GM21529 (cell line): ENCODE measurements around the gene DGKB.

Source experiments
- ATAC-seq: cut with Tn5 transposase; IDR thresholded peaks from one replicate; pipeline ENCODE4 v1.9.1; 2021; ENCODE audit not compliant: unreplicated experiment

The DGKB gene

DNA sequence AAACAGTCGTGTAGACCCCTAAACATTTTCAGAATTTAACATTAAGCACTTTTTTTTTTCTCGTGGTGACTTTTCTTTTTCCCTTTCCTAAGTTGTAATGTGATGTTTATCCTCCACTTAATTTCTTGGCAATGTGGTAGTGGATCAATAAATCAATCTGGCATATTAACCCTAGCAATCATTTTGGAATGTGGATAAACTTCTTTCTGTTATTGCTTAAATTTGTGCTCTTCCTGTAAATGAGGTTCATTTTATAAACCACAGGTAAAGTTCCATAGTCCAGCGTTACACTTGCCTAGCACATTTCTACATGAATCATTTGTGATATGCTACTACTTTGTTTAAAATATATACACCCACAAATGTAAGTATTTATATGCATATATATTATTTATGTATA is 665.7 kb downstream of the DGKB start:
- no peak for ATAC-seq

DNA sequence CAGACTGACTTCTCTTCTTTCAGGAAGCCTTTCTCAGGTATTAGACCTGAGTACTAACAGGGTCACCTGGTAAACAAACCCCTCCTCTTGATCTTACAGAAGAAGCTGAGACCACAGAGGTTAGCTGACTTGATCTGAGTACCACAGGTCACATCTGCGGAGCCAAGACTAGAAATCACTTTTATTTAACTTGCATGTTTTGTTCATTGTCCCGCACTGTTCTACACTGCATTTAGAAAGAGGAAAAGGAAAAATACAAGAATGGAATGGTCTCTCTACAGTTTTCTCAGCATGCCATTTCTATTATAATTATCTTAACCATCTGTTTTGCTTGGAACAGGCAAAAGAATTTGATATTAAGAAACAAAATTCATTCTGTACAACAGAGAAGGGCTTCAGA is 667.5 kb downstream of the DGKB start:
- no peak for ATAC-seq

DNA sequence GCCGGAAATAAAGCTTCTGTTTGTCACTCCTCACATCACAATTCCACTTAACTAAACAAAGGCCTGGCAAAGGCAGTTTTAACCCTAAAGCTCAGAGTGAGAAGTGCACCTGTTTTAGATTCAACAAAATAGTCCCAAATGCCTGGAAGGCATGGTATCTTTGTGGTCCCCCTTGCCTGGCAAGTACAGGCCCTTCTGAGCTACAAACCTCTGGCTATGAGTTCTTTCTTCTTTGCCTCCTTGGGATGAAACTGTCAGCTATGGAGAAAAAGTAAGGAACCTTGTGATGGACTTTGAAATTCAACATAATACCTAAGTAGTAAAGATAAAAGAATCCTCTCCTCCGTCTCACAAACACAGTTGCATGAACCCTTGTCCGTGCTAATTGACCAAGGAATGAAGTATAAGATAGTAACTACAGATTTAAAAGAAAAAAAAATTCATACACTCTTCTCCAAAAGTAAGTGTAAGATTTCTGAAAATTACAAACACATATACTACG is 668.6 kb downstream of the DGKB start:
- no peak for ATAC-seq

DNA sequence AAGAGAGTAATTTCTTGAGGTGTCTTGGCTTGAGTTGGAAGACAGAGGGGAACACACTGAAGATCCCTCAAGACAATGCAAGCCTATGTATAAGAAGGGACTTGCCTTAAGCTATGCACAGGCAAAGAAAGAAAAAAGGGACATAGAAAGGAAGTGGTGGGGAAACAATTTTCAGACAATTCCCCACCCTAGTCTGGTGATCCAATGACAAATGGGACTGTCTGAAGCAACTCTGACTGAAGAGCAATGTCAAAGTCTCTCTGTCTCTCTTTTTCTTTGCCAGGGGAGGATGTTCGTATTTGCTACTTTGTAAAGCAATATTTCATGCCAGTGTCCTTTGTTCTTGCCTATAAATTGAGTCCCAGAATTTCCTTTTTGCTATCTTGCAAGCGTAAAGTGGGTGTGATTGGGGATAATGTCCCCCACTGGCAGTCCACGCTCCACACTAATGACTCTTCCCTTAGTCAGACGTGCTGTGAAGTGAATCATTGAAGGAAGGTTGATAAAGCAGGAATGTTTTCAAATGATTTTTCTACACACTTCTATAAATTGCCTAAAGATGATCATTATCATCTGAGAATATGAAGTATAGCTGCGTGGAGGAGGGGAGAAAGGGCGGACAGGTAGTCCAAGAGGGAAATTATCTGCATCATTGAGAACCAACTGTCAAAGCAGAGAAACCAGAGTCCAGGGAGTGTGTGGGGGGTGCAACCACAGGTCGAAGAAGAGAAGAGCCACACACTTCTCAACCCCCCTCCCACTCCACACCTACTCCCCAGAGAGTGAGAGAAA is 669.3 kb downstream of the DGKB start:
- ATAC-seq = no peak

DNA sequence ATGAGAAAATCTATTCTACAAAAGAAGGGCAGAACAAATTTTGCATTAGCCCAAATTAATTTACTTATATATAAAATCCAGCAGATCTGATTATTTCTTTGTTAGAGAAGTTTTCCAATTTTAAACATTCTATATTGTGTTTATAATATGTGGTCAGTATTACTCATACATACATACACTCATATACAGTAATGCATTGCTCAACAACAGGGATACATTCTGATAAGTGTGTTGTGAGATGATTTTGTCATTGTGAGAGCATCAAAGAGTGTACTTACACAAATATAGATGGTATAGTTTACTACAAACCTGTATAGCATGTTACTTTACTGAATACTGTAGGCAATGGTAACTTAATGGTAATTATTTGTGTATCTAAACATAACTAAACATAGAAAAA is 673.5 kb downstream of the DGKB start:
- no peak for ATAC-seq

DNA sequence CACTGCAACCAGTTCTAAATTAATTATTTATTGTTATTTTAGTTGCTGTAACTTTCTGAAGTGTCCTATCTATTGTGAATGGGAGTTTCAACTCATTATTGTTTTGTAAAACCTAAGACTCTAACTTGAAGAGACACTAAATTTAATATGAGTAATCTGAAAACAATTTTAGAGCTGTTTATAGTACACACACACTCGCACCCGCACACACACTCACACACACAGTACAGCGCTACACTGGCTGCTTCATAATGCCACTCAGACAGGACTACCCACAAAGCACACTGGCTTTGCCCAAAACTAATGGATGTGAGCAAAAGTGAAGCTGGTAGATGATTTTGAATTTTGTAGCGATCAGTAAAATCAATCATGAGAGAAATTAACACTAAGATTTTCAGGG is 674.2 kb downstream of the DGKB start:
- ATAC-seq = no peak

DNA sequence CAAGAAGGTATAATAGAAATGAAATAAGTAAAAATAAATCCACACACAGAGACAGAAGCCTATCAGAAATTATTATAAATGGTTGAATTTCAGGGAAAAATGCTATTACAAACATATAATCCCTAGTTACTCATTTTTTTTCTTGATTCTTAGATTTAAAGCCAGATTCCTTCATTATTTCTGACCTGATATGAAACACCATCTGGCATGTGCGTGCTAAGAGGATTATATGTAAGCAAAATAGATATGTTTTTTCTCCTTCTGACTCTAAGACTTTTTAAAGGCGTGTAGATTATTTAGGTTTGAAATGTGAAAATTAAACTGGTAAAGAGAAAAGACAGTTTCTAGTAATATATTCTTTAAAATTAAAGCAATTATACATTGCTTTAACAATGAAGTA is 676.4 kb downstream of the DGKB start:
- ATAC-seq = no peak

DNA sequence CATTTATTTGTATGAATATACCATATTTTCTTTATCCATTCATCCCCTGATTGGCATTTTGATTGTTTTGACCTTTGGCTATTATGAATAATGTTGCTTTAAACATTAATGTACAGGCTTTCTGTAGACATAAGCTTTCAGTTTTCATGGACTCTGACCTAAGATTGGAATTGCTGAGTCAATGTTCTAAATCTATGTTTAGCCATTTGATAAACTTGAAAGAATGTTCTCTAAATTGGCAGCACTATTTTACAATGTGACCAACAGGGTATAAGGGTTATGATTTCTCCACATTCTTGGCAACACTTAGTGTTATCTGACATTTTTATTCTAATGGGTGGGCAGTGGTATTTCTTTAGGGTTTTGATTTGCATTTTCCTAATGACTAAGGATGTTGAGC is 683.4 kb downstream of the DGKB start:
- ATAC-seq = no peak

DNA sequence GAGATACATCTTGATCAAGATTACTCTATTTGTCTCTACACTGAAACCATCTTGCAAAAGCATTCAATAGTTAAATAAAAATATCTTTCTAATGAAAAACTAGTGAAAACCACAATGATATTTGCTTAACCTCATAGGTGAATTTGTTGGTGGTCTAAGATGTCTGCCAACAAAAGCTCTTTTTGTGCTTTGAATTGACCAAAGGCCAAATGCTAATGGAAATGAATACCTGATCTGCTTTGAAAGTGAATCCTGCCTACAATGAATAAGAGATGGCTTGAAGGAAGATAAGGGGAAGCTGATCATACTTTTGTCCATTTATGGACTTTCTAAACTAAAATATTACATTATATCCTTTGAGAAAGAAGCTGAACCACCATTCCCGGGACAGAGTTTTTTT is 684.2 kb downstream of the DGKB start:
- ATAC-seq = no peak

DNA sequence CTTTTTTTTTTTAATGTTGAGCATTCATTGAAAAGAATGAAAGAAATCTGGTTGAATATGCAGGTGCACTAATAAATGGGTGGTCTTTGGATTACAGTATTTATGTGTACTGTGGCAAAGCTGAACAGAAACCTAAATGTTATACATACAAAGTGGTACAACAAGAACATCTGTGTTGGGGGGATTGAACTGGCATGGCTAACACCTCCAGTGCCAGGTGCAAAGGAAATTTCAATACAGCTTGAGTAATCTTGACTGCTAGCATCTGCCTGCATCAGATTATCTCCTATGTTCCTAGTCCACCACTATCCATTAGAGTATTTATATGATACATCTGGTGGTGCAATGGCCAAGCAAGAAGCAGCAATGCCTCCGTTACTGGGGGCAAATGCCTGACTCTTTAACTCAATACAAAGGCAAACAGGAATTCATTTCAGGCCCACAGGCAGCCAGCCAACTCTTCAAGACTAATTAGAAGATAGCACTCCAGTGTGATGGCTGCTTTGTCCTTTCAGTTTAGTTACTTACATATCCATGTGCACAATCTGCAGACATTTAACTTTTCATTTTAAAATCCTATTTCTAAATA is 692.6 kb downstream of the DGKB start:
- ATAC-seq = no peak

DNA sequence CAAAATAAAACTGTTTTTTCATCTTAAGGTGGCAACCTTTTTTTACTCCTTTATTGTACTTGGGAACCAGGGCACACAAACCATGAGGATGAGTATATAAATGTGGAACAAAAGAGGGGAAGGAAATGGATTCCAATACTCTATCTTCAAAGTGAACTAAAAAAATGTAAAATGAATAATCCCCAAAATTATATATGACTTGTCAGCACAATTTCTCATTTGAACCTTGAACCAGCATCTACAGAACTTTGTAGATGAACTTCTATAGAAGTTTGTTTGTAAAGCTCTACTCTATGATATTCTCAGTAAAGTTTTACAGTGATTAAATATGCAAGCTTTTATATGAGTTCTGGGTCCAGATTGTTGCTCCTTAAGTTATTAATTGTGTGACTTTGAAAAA is 694.8 kb downstream of the DGKB start:
- no peak for ATAC-seq

DNA sequence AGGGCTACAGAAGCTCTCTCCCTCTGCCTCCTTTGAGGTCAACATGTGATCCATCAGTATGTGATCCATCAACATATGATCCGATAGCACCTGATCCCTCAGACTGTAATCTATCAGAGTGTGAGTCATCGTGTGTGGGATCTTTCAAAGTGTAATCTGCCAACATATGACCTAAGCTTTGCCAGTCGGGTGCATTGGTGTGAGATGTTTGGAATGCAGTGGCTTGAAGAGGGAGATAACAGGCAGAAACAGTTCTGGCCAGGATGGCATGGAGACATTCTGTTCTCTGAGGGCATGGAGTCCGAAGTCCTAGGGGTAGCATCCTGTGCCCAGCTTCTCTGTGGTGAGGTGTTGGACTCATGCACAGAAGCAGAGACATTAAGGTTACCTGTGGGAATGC is 695.4 kb downstream of the DGKB start:
- ATAC-seq = no peak

DNA sequence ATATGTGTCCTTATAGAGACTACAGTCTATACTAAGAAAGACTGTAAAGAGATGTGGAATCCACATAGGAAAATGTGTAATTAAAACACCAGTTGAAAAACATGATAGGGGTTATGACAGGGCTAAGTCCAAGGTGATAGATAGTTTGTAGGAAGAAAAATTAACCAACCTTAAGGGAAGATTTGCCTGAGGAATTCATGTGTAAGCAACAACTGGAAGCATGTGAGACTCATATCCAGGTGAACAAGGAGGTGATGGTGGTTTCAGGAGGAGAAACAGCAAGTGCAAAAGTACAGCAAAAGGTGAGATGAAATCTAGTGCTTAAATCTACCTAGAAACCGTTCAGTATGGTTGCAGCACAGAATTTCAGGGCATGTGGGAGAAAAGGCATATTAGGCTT is 696.4 kb downstream of the DGKB start:
- ATAC-seq = no peak

DNA sequence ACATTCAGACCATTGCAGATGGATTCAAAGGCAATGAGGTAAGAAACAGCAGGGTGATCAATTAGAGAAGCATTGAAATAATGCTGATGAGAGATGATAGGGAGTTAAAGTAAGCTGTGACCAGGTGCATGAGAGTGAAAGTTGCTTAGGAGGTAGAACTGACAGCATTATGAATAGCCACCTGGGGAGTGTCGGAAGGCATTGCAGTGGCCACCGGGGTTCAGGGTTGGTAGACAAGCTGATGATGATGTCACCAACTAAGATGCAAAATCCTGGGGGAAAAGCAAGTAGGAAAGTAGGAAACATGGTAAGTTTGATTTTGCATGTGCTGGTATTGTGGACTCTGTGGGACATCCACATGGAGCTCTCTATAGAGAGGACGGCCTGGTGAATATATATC is 701.2 kb downstream of the DGKB start:
- no peak for ATAC-seq

DNA sequence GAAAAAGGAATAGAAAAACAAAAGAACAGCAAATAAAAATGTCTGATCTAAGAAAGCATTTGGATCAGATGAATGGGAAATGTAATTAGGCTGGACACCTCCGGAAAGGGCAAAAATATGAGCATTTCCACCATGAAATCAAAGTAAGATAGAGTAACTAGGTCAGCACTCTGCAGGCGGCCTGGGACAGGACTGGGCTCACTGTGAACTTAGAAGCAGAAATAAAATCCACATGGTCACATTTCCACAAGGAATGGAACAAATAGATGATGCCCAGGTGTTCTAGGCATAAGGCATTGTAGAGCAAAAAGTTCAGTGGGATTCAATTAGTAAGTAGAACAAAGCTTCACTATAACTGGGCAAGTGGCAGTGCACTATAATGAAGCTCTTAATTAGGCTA is 703.2 kb downstream of the DGKB start:
- no peak for ATAC-seq

DNA sequence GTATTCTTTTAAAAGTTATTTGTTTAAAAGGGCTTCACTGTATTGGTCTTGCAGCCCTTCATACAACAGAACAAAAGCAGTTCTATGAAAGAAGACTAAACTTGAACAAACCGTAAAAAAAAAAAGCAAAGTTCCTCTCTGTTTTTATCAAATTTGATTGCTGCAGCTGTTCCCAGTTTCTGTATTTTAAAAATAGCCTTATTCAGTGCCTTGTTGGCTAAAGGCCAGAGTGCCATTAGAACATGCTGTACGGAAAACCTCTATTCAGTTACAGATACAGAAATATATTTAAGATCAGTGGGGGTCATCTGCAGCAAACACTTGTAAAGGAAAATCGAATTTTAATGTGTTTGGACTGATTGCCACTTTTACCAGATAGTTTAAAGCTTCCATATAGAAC is 705.3 kb downstream of the DGKB start:
- no peak for ATAC-seq

DNA sequence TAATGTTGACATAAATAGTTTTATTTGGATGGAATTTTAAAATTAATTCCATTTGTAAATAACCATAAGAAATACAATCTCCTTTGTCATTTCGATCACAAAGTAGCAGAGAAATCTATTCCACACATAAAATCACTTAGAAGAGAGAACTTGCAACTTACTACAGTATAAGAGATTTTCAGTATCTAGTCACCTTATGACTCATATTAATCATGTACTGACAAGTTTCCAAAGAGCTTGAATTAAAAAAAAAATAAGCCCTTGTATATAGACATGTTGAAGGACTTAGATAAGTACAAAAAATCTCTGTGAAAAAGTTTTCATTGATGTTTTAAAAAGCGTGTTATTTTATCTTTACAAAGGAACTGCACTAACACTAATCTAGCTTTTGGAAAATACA is 706.0 kb downstream of the DGKB start:
- ATAC-seq = no peak

DNA sequence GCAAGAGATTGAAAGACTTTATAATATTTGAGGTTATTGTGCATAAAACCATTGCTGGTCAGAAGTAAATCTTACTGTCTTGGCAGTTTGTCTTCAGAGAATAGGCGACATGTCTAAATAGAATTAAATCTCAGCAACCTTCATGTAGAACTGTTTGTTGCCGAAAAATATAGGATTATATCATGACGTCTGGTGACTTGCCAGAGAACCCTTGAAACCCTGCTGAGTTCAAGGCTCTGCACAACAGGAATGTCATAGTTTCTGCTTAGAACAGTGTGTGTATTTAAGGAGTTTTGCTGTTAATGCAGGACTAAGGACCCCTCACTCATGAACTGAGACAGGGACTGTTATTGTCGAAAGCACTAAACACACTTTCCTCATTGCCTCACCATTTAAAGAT is 706.7 kb downstream of the DGKB start:
- ATAC-seq = no peak

DNA sequence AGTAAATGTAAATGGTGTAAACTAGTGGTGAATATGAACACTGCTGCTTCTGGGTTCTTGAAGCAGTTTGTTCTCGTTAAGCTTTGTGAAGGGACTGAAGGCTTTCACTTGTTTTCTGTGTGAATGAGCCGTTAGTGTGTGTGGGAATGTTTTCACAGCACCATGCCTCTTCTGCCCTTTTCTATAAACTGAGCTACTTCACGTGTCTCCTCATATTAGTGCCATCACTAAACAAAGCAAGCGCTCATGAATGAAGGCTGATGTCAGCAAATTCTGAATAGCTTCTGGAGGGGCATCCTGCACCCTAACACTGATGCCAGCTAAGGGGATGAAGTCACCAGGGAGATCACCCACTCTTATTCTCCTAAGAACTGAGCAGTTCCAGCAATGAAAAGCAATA is 707.5 kb downstream of the DGKB start:
- no peak for ATAC-seq

DNA sequence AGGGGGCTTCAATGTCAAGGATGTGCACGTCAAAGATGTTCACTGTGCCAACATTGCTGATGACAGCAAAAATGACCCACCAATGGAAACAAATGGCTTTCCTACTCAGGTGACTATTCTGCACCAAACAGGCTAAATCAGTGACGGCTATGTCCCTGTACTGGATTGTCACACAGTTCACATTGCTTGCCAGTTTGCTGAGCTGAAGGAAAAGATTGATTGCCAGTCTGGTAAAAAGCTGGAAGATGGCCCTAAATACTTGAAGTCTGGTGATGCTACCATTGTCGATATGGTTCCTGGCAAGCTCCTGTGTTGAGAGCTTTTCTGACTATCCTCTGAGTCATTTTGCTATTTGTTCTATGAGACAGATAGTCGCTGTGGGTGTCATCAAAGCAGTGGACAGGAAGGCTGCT is 710.9 kb downstream of the DGKB start:
- ATAC-seq = no peak

DNA sequence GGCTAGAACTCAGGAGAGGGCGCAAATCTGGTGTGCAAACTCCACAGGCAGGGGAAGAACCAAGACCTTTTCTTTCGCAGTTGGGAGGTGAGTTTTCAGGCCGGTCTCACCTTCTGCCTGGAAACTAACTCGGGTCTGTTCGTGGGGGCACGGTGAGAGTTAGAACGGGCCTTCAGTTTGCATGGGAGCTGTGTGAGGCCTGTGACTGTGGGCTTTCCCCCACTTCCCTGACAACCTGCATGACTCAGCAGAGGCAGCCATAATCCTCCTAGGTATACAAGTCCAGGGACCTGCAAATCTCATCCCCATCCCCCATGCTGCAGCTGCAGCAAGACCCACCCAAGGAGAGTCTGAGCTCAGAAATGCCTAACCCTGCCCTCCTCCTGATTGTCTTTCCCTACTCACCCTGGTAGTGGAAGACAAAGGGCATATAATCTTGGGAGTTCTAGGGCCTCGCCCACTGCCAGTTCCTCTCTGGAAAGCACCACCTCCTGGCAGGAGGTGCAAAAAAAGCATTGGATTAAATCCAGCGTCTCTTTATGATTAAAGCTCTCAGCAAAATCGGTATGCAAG is 718.2 kb downstream of the DGKB start:
- ATAC-seq = no peak

DNA sequence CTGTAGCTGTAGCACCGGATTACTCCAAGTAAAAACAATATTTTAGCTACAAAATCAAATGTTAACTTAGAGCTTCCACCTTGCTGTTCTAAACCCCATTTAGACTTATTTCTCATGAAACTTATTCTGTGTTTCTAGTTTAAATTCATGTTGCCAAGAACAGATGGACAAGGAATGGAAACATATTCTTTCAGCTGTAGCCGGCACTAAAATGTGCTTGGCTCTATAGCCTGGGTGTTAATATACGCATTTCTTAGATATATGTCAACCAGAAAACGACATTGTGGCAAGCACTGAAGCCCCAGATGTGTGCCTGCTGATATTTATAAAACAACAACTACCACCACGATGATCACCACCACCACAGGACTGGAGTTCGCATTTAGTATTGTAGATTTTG is 722.8 kb downstream of the DGKB start:
- ATAC-seq = no peak

DNA sequence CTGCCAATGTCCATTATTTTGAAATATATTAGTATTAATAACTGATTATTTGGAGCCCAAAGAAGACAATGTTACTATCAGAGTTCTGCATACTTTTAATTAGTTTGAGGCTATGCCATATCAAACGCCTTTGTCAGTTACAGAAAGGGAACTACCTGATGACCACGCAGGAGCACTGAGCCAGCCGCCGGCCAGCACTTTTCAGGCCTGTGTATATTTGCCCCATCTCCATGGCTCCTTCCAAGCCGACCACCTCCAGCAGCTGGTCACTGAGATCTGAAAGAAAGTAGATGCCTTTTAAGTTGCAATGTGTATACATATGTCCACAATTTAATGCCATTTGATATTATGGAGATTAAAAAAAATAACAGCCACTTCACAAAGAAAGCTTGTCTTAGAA is 724.7 kb downstream of the DGKB start:
- ATAC-seq = no peak
